Measurements from ENCODE around the gene SIRT4.
"Not testable (repeated sequence)": the region's sequence is repeated elsewhere in the genome, so short reads cannot be mapped to it uniquely, and the experiment has no call there.

Gene SIRT4

GRCh38 chr12:120336392-120336791 is 34.3 kb downstream of the SIRT4 start:
- DNase-seq (ENCODE audit: low spot score) = not testable (repeated sequence)

GRCh38 chr12:120337730-120338129 is 35.6 kb downstream of the SIRT4 start:
- no peak for DNase-seq (ENCODE audit: low spot score)

GRCh38 chr12:120339256-120339655 is 37.1 kb downstream of the SIRT4 start:
- DNase-seq (ENCODE audit: low spot score) = no peak

GRCh38 chr12:120342175-120343038 is 40.3 kb downstream of the SIRT4 start:
- DNase-seq (ENCODE audit: low spot score) = no peak

- no peak for DNase-seq (ENCODE audit: low spot score)
Measured at GRCh38 chr12:120343039-120343537, 41.0 kb downstream of the SIRT4 start.

GRCh38 chr12:120343692-120344091 is 41.6 kb downstream of the SIRT4 start:
- DNase-seq (ENCODE audit: low spot score) = no peak

- DNase-seq (ENCODE audit: low spot score) = no peak
Measured at GRCh38 chr12:120346031-120346430, 43.9 kb downstream of the SIRT4 start.

- DNase-seq (ENCODE audit: low spot score) = no peak
Measured at GRCh38 chr12:120346681-120347080, 44.6 kb downstream of the SIRT4 start.

GRCh38 chr12:120347766-120348165 is 45.6 kb downstream of the SIRT4 start:
- DNase-seq (ENCODE audit: low spot score) = no peak

GRCh38 chr12:120350576-120351350 is 48.6 kb downstream of the SIRT4 start:
- no peak for DNase-seq (ENCODE audit: low spot score)

GRCh38 chr12:120352117-120352516 is 50.0 kb downstream of the SIRT4 start:
- no peak for DNase-seq (ENCODE audit: low spot score)

- no peak for DNase-seq (ENCODE audit: low spot score)
Measured at GRCh38 chr12:120353136-120353535, 51.0 kb downstream of the SIRT4 start.

- DNase-seq (ENCODE audit: low spot score) = no peak
Measured at GRCh38 chr12:120353556-120354317, 51.6 kb downstream of the SIRT4 start.

GRCh38 chr12:120356567-120357030 is 54.5 kb downstream of the SIRT4 start:
- DNase-seq (ENCODE audit: low spot score) = peak; percentile 59

- no peak for DNase-seq (ENCODE audit: low spot score)
Measured at GRCh38 chr12:120357104-120357503, 55.0 kb downstream of the SIRT4 start.

GRCh38 chr12:120358412-120359100 is 56.4 kb downstream of the SIRT4 start:
- no peak for DNase-seq (ENCODE audit: low spot score)

- no peak for DNase-seq (ENCODE audit: low spot score)
Measured at GRCh38 chr12:120359128-120359527, 57.0 kb downstream of the SIRT4 start.

- peak; percentile 92 for DNase-seq (ENCODE audit: low spot score)
Measured at GRCh38 chr12:120361506-120362208, 59.5 kb downstream of the SIRT4 start.
